CD4-positive, alpha-beta T cell treated with Interleukin-17A for 4 hours (primary cell): ENCODE results near the gene OSGEP.
"Not testable (repeated sequence)": the region's sequence is repeated elsewhere in the genome, so short reads cannot be mapped to it uniquely, and the experiment has no call there.

Experiments used
- DNase-seq: peaks from one replicate; pipeline ENCODE4 v3.0.0-alpha.2; 2020; ENCODE audit warnings: mixed read lengths

Gene OSGEP

GRCh38 chr14:20469242-20469889 lies 14.8 kb upstream of the OSGEP start, which contains the start of gene PNP:
Gene PNP (plus strand): TSS chr14:20469406. CDS start chr14:20469525, 119 bp downstream.
- peak; percentile 90 for DNase-seq

- no peak for DNase-seq
Observed at GRCh38 chr14:20468764-20469241, 14.2 kb upstream of the OSGEP start.

- peak; percentile 98 for DNase-seq
Observed at GRCh38 chr14:20461225-20462141, 6.9 kb upstream of the OSGEP start, which contains the start of gene PIP4P1. Gene PIP4P1 (minus strand): TSS chr14:20461434. CDS start chr14:20461325, 109 bp downstream.

- peak; percentile 74 for DNase-seq
Observed at GRCh38 chr14:20460458-20461224, 6.0 kb upstream of the OSGEP start.

GRCh38 chr14:20458031-20458789 lies 3.6 kb upstream of the OSGEP start:
- DNase-seq = no peak

- DNase-seq = no peak
Observed at GRCh38 chr14:20456971-20457370, 2.4 kb upstream of the OSGEP start.

- DNase-seq = peak; percentile 78
Observed at GRCh38 chr14:20455355-20456300, 1.0 kb upstream of the OSGEP start.

GRCh38 chr14:20452831-20453230 lies 1.8 kb downstream of the OSGEP start:
- not testable (repeated sequence) for DNase-seq

GRCh38 chr14:20446889-20447288 lies 7.7 kb downstream of the OSGEP start:
- DNase-seq = no peak

GRCh38 chr14:20443650-20444049 lies 11.0 kb downstream of the OSGEP start:
- DNase-seq = not testable (repeated sequence)

- no peak for DNase-seq
Observed at GRCh38 chr14:20441461-20441860, 13.2 kb downstream of the OSGEP start.

- DNase-seq = peak; percentile 55
Observed at GRCh38 chr14:20440882-20441281, 13.7 kb downstream of the OSGEP start.

GRCh38 chr14:20440465-20440864 lies 14.1 kb downstream of the OSGEP start:
- no peak for DNase-seq

GRCh38 chr14:20438664-20439063 lies 15.9 kb downstream of the OSGEP start:
- no peak for DNase-seq

GRCh38 chr14:20436363-20436755 lies 18.3 kb downstream of the OSGEP start:
- DNase-seq = no peak

- no peak for DNase-seq
Observed at GRCh38 chr14:20435582-20436362, 18.8 kb downstream of the OSGEP start, which contains the start of gene KLHL33. Gene KLHL33 (minus strand): TSS chr14:20436166. CDS start chr14:20435811, 355 bp downstream.

- DNase-seq = no peak
Observed at GRCh38 chr14:20434701-20435581, 19.7 kb downstream of the OSGEP start.

- DNase-seq = no peak
Observed at GRCh38 chr14:20429801-20430669, 24.6 kb downstream of the OSGEP start.
